Activated CD8-positive, alpha-beta memory T cell treated with anti-CD3 and anti-CD28 coated beads for 48 hours (primary cell): Measurements from ENCODE around the gene CHCHD6.

Experiments
- DNase-seq, 3 experiments: peaks; one replicate each; pipeline ENCODE4 v3.0.0-alpha.2; 2020; ENCODE audit warnings: low read depth in 2 of 3, low spot score in 2 of 3

Gene CHCHD6

DNA sequence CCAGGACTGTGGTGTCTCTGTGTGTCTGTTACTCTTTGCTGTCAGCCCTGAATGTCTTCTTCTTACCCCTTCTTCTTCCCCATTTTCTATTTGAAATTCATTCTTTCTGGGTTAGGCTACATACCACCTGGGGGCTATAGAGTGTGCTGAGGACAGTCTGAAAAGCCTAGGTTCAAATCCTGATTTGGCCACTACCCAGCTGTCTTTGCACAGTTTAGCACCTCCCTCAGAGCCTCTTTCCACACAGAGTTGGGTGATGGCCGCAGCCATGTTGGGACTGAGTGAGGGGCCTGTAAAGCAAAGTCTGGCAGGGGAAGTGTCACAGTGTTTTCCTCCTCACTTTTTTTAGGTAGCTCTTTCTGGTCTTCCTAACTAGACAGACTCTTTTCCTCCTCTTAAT lies 113.7 kb downstream of the CHCHD6 start:
- no peak for DNase-seq

DNA sequence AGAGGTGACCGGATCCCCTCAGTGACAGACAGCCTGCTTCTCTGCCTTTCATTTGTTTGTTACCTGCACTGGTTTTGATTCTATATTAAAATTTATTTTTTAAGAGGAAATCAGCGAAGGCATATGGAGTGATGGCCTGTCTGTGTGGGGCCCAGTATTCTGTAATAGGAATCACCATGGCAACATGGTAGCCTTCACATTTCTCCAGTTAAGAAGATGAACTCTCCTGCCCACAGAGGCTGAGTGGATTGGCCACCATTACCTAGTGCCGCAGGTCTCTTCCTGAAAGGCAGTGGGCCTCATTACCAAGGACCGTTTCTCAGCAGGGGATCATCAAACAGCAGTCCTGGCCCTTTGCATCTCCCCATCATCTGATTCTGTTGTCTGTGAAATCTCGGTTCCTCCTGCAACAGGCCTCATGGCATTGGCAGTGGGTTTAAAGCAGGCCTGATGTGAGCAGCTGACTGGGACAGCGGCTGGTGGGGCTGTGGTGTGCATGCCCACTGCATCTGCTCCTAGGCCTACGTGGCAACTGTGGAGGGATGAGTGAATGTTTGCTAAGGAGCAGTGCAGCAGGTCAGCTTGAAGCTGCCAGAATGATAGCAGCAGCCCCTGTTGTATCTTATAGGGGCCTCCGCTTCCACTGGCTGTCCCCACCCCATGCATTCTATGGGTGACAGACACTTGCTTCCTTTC lies 114.5 kb downstream of the CHCHD6 start:
- no peak for DNase-seq

DNA sequence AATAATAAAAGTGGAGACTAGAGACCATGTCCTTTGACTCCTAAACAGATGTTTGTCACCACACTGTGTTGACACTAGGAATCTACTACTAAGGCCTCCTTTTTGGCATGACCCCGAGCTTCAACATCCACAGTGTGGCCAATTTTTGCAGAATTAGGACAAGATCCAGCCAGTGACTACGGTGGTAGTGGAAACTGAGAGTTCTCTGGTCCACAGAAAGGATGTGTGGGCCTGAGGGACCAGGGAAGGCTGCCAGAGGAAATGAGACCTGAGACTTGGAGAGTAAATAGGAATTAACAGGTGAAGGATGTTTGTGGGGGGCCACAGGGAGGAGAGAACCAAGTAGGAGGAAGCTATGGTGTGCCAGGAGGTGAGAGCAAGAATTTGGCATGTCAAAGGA lies 122.7 kb downstream of the CHCHD6 start:
- DNase-seq = no peak

- no peak for DNase-seq
Observed at GRCh38 chr3:126827121-126827520, 123.1 kb downstream of the CHCHD6 start.

- DNase-seq = no peak
Observed at GRCh38 chr3:126828306-126828705, 124.3 kb downstream of the CHCHD6 start.

DNA sequence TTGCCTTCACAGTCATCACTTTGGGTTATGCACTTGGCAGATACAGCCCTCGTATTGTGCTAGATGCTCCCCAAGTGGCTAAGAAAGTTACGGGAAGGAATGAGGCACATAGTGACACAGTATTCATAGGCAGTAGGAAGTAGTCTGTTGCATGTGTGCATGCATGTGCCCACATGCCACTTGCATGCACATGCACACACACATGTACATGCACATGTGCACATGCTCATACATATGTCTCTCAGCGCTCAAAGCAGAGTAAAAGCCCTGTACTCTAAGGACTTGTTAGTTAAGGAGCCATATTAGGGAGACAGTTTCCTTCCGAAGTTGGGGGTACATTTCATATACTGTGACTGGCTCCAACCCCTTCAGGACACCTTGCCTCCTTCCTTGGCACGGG lies 128.9 kb downstream of the CHCHD6 start:
- no peak for DNase-seq

- no peak for DNase-seq
Observed at GRCh38 chr3:126834596-126835471, 130.8 kb downstream of the CHCHD6 start.

- no peak for DNase-seq
Observed at GRCh38 chr3:126835472-126836219, 131.6 kb downstream of the CHCHD6 start.

DNA sequence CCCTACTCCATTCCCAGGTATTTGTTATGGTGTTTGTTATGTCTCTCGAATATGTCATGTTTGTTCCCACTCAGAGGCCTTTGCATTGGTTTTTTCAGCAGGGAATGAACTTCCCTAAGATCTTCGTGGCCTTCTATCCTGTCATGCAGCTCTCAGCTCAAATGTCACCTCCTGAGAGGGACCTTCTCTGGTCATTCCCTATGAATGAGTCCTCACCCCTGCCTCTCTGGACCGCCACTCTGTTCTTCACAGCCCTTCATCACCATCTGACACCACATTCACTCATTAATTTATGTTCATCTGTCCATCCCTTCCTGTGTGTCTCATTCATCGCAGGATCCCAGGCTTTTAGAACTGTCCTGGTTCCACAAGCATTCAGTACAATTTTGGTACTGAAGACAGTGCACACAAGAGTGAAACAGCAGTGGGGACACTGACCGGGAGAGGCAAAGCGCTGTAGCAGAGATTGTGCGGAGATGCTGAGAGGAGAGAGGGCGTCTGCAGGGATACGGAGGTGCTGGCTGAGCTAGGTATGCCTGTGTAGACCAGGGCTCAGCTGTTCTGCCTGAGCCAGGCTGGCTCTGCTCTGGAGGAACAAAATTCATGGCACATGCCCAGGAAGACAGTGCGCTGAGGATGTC lies 132.3 kb downstream of the CHCHD6 start:
- no peak for DNase-seq

- no peak for DNase-seq
Observed at GRCh38 chr3:126837773-126838172, 133.7 kb downstream of the CHCHD6 start.

- DNase-seq = no peak
Observed at GRCh38 chr3:126845920-126846715, 142.1 kb downstream of the CHCHD6 start.

- DNase-seq = no peak
Observed at GRCh38 chr3:126847061-126847460, 143.0 kb downstream of the CHCHD6 start.

DNA sequence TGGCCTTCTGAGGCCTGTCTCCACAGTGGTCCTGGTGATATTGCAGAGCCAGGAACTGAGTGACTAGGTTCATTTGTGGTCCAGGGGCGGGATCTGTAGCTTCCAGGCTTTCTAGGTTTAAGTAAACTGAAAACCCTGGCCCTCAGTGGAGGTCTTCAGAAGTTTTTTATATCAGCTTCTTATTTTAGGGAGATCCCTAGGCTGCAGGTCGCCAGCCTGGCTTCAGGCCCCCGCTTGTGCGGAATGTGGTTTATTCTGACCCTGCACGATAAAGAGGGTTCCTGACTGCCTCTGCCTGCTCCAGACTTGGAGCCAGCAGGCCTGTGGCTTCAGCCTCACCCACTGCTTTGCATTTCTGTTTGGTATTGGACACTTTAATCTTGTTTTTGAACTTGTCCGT lies 145.0 kb downstream of the CHCHD6 start:
- DNase-seq = no peak

DNA sequence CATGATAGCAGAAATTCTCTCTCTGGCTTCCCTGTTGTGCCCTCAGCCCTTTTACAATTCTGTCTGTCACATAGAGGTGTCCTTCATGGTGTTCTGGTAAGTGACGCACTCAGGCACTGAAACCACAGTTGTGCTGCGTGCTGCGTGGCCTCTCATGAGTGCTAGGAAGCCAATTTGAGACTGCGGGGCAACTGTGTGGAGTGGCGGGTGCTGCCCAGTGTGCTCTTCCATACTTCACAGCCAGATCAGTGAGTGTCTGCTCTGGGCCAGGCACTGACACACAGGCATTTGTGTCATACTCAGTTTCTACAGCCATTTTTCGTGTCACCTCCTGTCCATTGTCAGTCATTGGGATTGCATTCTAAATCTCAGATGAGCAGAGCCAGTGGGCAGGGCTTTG lies 145.7 kb downstream of the CHCHD6 start:
- DNase-seq = no peak

GRCh38 chr3:126850370-126851085 lies 146.5 kb downstream of the CHCHD6 start:
- no peak for DNase-seq

GRCh38 chr3:126851382-126851781 lies 147.3 kb downstream of the CHCHD6 start:
- no peak for DNase-seq

GRCh38 chr3:126851934-126852333 lies 147.9 kb downstream of the CHCHD6 start:
- no peak for DNase-seq

DNA sequence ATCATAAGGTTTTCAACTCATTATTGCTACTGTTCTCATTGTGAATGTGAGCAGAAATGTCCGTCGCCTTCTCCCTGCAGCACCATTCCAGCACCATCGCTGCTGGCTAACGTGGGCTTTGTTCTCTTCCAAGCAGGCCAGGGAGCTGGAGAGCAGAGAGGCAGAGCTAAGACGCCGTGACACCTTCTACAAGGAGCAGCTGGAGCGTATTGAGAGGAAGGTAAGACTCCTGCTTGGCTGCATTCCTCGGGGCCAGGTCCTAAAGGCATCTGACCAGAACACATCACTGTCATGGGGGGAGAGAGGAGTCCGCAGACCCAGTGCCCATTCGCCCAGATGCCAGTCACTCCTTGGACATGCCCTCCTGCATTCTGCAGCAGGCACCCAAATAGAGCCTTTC lies 148.5 kb downstream of the CHCHD6 start:
- no peak for DNase-seq

- DNase-seq = no peak
Observed at GRCh38 chr3:126854666-126855065, 150.6 kb downstream of the CHCHD6 start.

DNA sequence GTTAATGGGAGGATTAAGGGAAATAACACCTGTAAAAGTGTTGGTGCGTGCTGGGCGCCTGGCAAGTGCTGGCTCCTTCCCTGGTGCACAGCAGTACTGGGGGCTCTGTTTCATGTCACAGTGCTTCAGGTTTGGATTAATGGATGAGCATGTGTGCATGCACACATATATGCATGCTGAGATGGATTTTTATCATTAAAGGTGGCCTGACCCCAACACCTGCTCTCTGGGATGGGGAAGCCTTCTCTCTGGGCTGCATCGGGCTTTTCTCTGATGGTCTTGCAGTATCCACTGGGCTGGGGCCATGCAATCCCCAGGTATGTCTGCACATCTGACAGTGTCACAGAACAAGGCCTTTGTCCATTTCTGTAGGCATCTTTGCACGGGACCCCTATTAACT lies 151.3 kb downstream of the CHCHD6 start:
- no peak for DNase-seq
